ENCODE measurements around the gene PAN3.

DNA sequence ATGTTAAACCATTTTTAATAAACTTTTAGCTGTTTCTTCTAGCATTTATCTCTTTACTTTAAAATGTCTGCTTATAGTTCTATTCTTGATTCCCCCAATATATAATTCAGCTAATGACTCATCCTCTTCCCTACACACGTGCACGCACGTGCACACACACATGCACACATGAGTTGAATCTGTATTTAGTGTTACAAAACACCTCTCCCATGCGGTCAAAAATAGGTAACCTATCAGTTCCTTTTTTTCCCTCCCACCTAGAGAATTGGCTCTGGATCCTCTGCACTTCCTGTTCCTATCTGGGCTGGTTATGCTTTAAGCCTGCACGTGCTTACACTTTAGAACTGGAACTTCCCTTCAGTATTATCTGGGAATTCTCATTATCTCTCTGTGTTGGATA is 144.1 kb downstream of the PAN3 start:
- TF ChIP-seq TAF1 (IDR thresholded peaks at IDR 0.05; ENCODE audit: borderline replicate concordance, insufficient read depth, low read length) (no peak), POLR2AphosphoS5 (IDR thresholded peaks at IDR 0.05; ENCODE audit: low read depth, low read length) (no peak), SIN3A (IDR thresholded peaks at IDR 0.05; ENCODE audit: borderline replicate concordance, insufficient read depth, low read length) (no peak), FOXP2 (optimal IDR thresholded peaks at IDR 0.05; ENCODE audit: borderline replicate concordance, extremely low read depth, extremely low read length, insufficient read depth) (no peak)
- TF ChIP-seq, protein P1, sequence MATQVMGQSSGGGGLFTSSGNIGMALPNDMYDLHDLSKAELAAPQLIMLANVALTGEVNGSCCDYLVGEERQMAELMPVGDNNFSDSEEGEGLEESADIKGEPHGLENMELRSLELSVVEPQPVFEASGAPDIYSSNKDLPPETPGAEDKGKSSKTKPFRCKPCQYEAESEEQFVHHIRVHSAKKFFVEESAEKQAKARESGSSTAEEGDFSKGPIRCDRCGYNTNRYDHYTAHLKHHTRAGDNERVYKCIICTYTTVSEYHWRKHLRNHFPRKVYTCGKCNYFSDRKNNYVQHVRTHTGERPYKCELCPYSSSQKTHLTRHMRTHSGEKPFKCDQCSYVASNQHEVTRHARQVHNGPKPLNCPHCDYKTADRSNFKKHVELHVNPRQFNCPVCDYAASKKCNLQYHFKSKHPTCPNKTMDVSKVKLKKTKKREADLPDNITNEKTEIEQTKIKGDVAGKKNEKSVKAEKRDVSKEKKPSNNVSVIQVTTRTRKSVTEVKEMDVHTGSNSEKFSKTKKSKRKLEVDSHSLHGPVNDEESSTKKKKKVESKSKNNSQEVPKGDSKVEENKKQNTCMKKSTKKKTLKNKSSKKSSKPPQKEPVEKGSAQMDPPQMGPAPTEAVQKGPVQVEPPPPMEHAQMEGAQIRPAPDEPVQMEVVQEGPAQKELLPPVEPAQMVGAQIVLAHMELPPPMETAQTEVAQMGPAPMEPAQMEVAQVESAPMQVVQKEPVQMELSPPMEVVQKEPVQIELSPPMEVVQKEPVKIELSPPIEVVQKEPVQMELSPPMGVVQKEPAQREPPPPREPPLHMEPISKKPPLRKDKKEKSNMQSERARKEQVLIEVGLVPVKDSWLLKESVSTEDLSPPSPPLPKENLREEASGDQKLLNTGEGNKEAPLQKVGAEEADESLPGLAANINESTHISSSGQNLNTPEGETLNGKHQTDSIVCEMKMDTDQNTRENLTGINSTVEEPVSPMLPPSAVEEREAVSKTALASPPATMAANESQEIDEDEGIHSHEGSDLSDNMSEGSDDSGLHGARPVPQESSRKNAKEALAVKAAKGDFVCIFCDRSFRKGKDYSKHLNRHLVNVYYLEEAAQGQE (IDR thresholded peaks at IDR 0.05; ENCODE audit: insufficient read depth in 1 of 2, low read depth in 2 of 2, low read length in 2 of 2) = no peak

All from PFSK-1 (cell line).